ENCODE measurements around the gene RAPH1.
"Not testable (repeated sequence)": the region's sequence is repeated elsewhere in the genome, so short reads cannot be mapped to it uniquely, and the experiment has no call there.

RAPH1 gene

GRCh38 chr2:203565076-203565475 is 30.0 kb upstream of the RAPH1 start:
- H3K27ac Mint-ChIP-seq = no peak overlapping the region

GRCh38 chr2:203562268-203562667 is 27.2 kb upstream of the RAPH1 start:
- DNase-seq = no peak
- Mint-ChIP-seq H3K36me3 (no peaks in the 10 kb centered on the region), H3K9me3 (no peaks in the 10 kb centered on the region), H3K4me3 (no peak overlapping the region), H3K4me1 (no peaks in the 10 kb centered on the region), H3K27ac (no peak overlapping the region), H3K27me3 (peaks cover 28 to 42% of the 10 kb centered on the region in 2 donors)
- no peak for ATAC-seq (replicated peaks)

More at GRCh38 chr2:203565076-203565475, 30.0 kb upstream of the RAPH1 start:
- DNase-seq (no peak), ATAC-seq (replicated peaks) (no peak)
- peaks cover 31 to 46% of the 10 kb centered on the region in 2 donors for H3K27me3 Mint-ChIP-seq
- H3K9me3 Mint-ChIP-seq = peaks cover 0 to 2% of the 10 kb centered on the region in 2 donors
- no peaks in the 10 kb centered on the region for H3K36me3 Mint-ChIP-seq
- no peak overlapping the region for H3K4me3 Mint-ChIP-seq
- no peaks in the 10 kb centered on the region for H3K4me1 Mint-ChIP-seq

- ATAC-seq (replicated peaks) (no peak), DNase-seq (no peak)
- Mint-ChIP-seq H3K36me3 (no peaks in the 10 kb centered on the region), H3K27me3 (peaks cover 22 to 39% of the 10 kb centered on the region in 2 donors), H3K4me3 (no peak overlapping the region), H3K9me3 (no peaks in the 10 kb centered on the region), H3K27ac (no peak overlapping the region), H3K4me1 (no peaks in the 10 kb centered on the region)
These were observed 24.5 kb upstream of the RAPH1 start for GRCh38 chr2:203559641-203560040.

- Mint-ChIP-seq H3K4me1 (no peaks in the 10 kb centered on the region), H3K27me3 (peaks cover 32 to 37% of the 10 kb centered on the region in 2 donors), H3K4me3 (no peak overlapping the region), H3K9me3 (no peaks in the 10 kb centered on the region), H3K36me3 (no peaks in the 10 kb centered on the region), H3K27ac (no peak overlapping the region)
- no peak for DNase-seq
- no peak for ATAC-seq (replicated peaks)
These were observed 18.7 kb upstream of the RAPH1 start for GRCh38 chr2:203553784-203554183.

GRCh38 chr2:203551778-203552177 is 16.7 kb upstream of the RAPH1 start:
- no peak overlapping the region for H3K4me3 Mint-ChIP-seq
- no peak for ATAC-seq (replicated peaks)
- no peak for DNase-seq
- H3K27me3 Mint-ChIP-seq = peaks cover 33 to 44% of the 10 kb centered on the region in 2 donors
- no peaks in the 10 kb centered on the region for H3K36me3 Mint-ChIP-seq
- H3K4me1 Mint-ChIP-seq = no peaks in the 10 kb centered on the region
- no peak overlapping the region for H3K27ac Mint-ChIP-seq
- no peaks in the 10 kb centered on the region for H3K9me3 Mint-ChIP-seq

- no peak for ATAC-seq (replicated peaks)
- Mint-ChIP-seq H3K4me3 (no peak overlapping the region), H3K27ac (no peak overlapping the region)
These were observed 15.2 kb upstream of the RAPH1 start for GRCh38 chr2:203550266-203550665.

GRCh38 chr2:203549406-203549805 is 14.3 kb upstream of the RAPH1 start:
- Mint-ChIP-seq H3K27ac (no peak overlapping the region), H3K4me3 (no peak overlapping the region), H3K4me1 (no peaks in the 10 kb centered on the region), H3K36me3 (no peaks in the 10 kb centered on the region), H3K27me3 (peaks cover 39 to 49% of the 10 kb centered on the region in 2 donors), H3K9me3 (no peaks in the 10 kb centered on the region)
- DNase-seq = no peak
- no peak for ATAC-seq (replicated peaks)

More at GRCh38 chr2:203550266-203550665, 15.2 kb upstream of the RAPH1 start:
- Mint-ChIP-seq H3K36me3 (no peaks in the 10 kb centered on the region), H3K27me3 (peaks cover 38 to 46% of the 10 kb centered on the region in 2 donors), H3K4me1 (no peaks in the 10 kb centered on the region), H3K9me3 (no peaks in the 10 kb centered on the region)
- no peak for DNase-seq

- peaks cover 39 to 46% of the 10 kb centered on the region in 2 donors for H3K27me3 Mint-ChIP-seq
- H3K4me1 Mint-ChIP-seq = no peaks in the 10 kb centered on the region
- ATAC-seq (replicated peaks) (no peak), DNase-seq (no peak)
- no peak overlapping the region for H3K27ac Mint-ChIP-seq
- H3K9me3 Mint-ChIP-seq = no peaks in the 10 kb centered on the region
- no peaks in the 10 kb centered on the region for H3K36me3 Mint-ChIP-seq
- no peak overlapping the region for H3K4me3 Mint-ChIP-seq
These were observed 13.8 kb upstream of the RAPH1 start for GRCh38 chr2:203548887-203549286.

GRCh38 chr2:203547356-203547755 is 12.3 kb upstream of the RAPH1 start:
- H3K9me3 Mint-ChIP-seq = no peaks in the 10 kb centered on the region
- no peak for ATAC-seq (replicated peaks)
- H3K4me3 Mint-ChIP-seq = no peak overlapping the region
- no peaks in the 10 kb centered on the region for H3K4me1 Mint-ChIP-seq
- DNase-seq = no peak
- H3K36me3 Mint-ChIP-seq = no peaks in the 10 kb centered on the region
- no peak overlapping the region for H3K27ac Mint-ChIP-seq
- peaks cover 39 to 48% of the 10 kb centered on the region in 2 donors for H3K27me3 Mint-ChIP-seq

- no peak overlapping the region for H3K27ac Mint-ChIP-seq
- H3K36me3 Mint-ChIP-seq = no peaks in the 10 kb centered on the region
- no peak for DNase-seq
- ATAC-seq (replicated peaks) = no peak
- H3K27me3 Mint-ChIP-seq = peaks cover 34 to 39% of the 10 kb centered on the region in 2 donors
- no peaks in the 10 kb centered on the region for H3K4me1 Mint-ChIP-seq
- no peaks in the 10 kb centered on the region for H3K9me3 Mint-ChIP-seq
- H3K4me3 Mint-ChIP-seq = no peak overlapping the region
These were observed 9.3 kb upstream of the RAPH1 start for GRCh38 chr2:203544402-203544801.

GRCh38 chr2:203543898-203544328 is 8.8 kb upstream of the RAPH1 start:
- peaks cover 0 to under 1% of the 10 kb centered on the region in 2 donors for H3K9me3 Mint-ChIP-seq
- peaks cover 0 to under 1% of the 10 kb centered on the region in 2 donors for H3K36me3 Mint-ChIP-seq
- ATAC-seq (replicated peaks) (no peak), DNase-seq (no peak)
- H3K4me1 Mint-ChIP-seq = no peaks in the 10 kb centered on the region
- peaks cover 29 to 36% of the 10 kb centered on the region in 2 donors for H3K27me3 Mint-ChIP-seq
- H3K4me3 Mint-ChIP-seq = no peak overlapping the region
- H3K27ac Mint-ChIP-seq = no peak overlapping the region

GRCh38 chr2:203540598-203540997 is 5.5 kb upstream of the RAPH1 start:
- H3K27ac Mint-ChIP-seq; ATAC-seq (replicated peaks); H3K4me1 Mint-ChIP-seq; H3K36me3 Mint-ChIP-seq; H3K4me3 Mint-ChIP-seq; DNase-seq: not testable (repeated sequence)
- H3K27me3 Mint-ChIP-seq = peaks cover 44 to 49% of the 10 kb centered on the region in 2 donors
- H3K9me3 Mint-ChIP-seq = peaks cover 12 to 20% of the 10 kb centered on the region in 2 donors

- peaks cover 11 to 22% of the 10 kb centered on the region in 2 donors for H3K4me1 Mint-ChIP-seq
- peaks cover 46 to 55% of the 10 kb centered on the region in 2 donors for H3K27me3 Mint-ChIP-seq
- peaks cover 12 to 20% of the 10 kb centered on the region in 2 donors for H3K9me3 Mint-ChIP-seq
- not testable (repeated sequence) for H3K36me3 Mint-ChIP-seq; ATAC-seq (replicated peaks); H3K4me3 Mint-ChIP-seq; DNase-seq
- peak overlapping the region; percentile 56 for H3K27ac Mint-ChIP-seq
These were observed 3.1 kb upstream of the RAPH1 start for GRCh38 chr2:203538237-203538636.

GRCh38 chr2:203536586-203536951 is 1.5 kb upstream of the RAPH1 start:
- ATAC-seq (replicated peaks); H3K27ac Mint-ChIP-seq; DNase-seq; H3K4me3 Mint-ChIP-seq; H3K36me3 Mint-ChIP-seq: not testable (repeated sequence)
- H3K9me3 Mint-ChIP-seq = peaks cover 12 to 20% of the 10 kb centered on the region in 2 donors
- peaks cover 56 to 59% of the 10 kb centered on the region in 2 donors for H3K27me3 Mint-ChIP-seq
- H3K4me1 Mint-ChIP-seq = peaks cover 11 to 23% of the 10 kb centered on the region in 2 donors

- Mint-ChIP-seq H3K4me3 (peak overlapping the region; percentile 90 to 92), H3K9me3 (peaks cover 12 to 20% of the 10 kb centered on the region in 2 donors), H3K36me3 (peaks cover 0 to 6% of the 10 kb centered on the region in 2 donors), H3K4me1 (peaks cover 11 to 23% of the 10 kb centered on the region in 2 donors), H3K27ac (no peak overlapping the region), H3K27me3 (peaks cover 62 to 65% of the 10 kb centered on the region in 2 donors)
- no peak for DNase-seq
- ATAC-seq (replicated peaks) = no peak
These were observed 884 bp upstream of the RAPH1 start for GRCh38 chr2:203535784-203536585.

All from stimulated activated naive B cell treated with anti-CD40 and anti-IgM and Interleukin-4, amounts not matched to agents 10 μg/mL and 1 μg/mL and 100 μg/mL, for 72 hours (primary cell).